ENCODE results near the gene NF1. TPM values are rescaled to one million over a fixed set of nuclear protein-coding genes. Genes with fewer than 3 reads are reported as not detected.

Gene NF1
- total RNA-seq, 4 donors from 2014 or later: 40.9 to 64.8 (median 44.5) TPM

DNA sequence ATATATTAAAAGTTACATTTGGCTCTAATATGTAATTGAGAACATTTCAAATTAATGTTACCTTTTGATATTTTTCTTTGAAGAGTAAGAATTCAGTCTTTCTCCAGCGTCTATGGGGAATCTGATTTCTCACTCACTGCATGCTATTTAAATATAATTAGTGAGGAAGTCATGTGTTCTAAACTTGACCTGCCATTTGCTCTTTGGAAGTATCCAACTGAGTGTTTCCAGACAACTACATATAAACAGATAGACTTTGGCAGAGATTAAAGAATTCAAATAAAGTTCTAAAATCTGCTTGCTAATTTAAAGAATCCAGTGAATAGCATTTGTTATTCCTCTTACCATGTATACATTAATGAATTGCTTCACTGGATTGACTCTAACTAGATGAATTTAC is 178.7 kb downstream of the NF1 start:
- no peak for DNase-seq (ENCODE audit: extremely low spot score)
- 23% methylated on average over 1 of the region's 1 CpG for WGBS
- intact Hi-C loops (cut with DNase I): no loop called here

GRCh38 chr17:31274252-31274651 is 179.5 kb downstream of the NF1 start:
- H3K9me3 ChIP-seq: no peaks in the 10 kb centered on the region
- peaks cover 5 to 40% (median 20%) of the 10 kb centered on the region in 4 donors for H3K36me3 ChIP-seq
- DNase-seq (ENCODE audit: extremely low spot score): no peak
- no peak overlapping the region for H3K4me3 ChIP-seq
- intact Hi-C loops (cut with DNase I): no loop called here
- TF ChIP-seq, protein P1, sequence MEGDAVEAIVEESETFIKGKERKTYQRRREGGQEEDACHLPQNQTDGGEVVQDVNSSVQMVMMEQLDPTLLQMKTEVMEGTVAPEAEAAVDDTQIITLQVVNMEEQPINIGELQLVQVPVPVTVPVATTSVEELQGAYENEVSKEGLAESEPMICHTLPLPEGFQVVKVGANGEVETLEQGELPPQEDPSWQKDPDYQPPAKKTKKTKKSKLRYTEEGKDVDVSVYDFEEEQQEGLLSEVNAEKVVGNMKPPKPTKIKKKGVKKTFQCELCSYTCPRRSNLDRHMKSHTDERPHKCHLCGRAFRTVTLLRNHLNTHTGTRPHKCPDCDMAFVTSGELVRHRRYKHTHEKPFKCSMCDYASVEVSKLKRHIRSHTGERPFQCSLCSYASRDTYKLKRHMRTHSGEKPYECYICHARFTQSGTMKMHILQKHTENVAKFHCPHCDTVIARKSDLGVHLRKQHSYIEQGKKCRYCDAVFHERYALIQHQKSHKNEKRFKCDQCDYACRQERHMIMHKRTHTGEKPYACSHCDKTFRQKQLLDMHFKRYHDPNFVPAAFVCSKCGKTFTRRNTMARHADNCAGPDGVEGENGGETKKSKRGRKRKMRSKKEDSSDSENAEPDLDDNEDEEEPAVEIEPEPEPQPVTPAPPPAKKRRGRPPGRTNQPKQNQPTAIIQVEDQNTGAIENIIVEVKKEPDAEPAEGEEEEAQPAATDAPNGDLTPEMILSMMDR (IDR thresholded peaks at IDR 0.05): no peak
- TF ChIP-seq POLR2AphosphoS5 (IDR thresholded peaks at IDR 0.05): no peak
- no peak for TF ChIP-seq EP300 (IDR thresholded peaks at IDR 0.05)
- TF ChIP-seq POLR2A (IDR thresholded peaks at IDR 0.05; ENCODE audit: low read depth): no peak
- no peak overlapping the region for H3K27ac ChIP-seq (replicated peaks in 1 of 4)
- H3K4me1 ChIP-seq: peaks cover 5 to 34% (median 19%) of the 10 kb centered on the region in 4 donors
- 65% methylated on average over 2 of the region's 2 CpGs for WGBS
- H3K27me3 ChIP-seq: no peaks in the 10 kb centered on the region

More for the DNA sequence above, 178.7 kb downstream of the NF1 start:
- TF ChIP-seq POLR2AphosphoS5 (IDR thresholded peaks at IDR 0.05): no peak
- Histone ChIP-seq H3K36me3 (peaks cover 5 to 47% (median 20%) of the 10 kb centered on the region in 4 donors), H3K4me1 (peaks cover 12 to 42% (median 25%) of the 10 kb centered on the region in 4 donors), H3K27ac (replicated peaks in 1 of 4) (no peak overlapping the region), H3K4me3 (no peak overlapping the region), H3K27me3 (no peaks in the 10 kb centered on the region), H3K9me3 (no peaks in the 10 kb centered on the region)

DNA sequence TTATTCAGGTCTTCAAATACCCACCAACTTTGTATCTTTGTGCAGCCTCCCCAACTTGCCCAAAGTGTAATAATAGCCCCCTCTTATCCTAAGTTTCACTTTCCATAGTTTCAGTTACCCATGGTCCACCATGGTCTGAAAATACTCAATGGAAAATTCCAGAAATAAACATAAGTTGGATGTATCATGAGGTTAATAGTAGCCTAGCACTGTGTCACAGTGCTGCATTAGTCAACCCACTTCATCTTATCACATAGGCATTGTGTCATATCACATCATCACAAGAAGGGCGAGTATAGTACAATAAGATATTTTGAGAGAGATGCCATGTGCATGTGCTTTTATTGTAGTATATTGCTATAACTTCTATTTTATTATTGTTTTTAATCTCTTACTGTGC is 180.3 kb downstream of the NF1 start:
- intact Hi-C loops (cut with DNase I): no loop called here
- Histone ChIP-seq H3K36me3 (peaks cover 5 to 32% (median 20%) of the 10 kb centered on the region in 4 donors), H3K27me3 (no peaks in the 10 kb centered on the region), H3K27ac (replicated peaks in 1 of 4) (no peak overlapping the region), H3K4me3 (no peak overlapping the region), H3K4me1 (peaks cover 0 to 26% (median 10%) of the 10 kb centered on the region in 4 donors), H3K9me3 (no peaks in the 10 kb centered on the region)
- WGBS: 86% methylated on average over 1 of the region's 1 CpG
- TF ChIP-seq EP300 (IDR thresholded peaks at IDR 0.05): no peak
- TF ChIP-seq, protein P1 (IDR thresholded peaks at IDR 0.05): no peak
- no peak for TF ChIP-seq POLR2A (IDR thresholded peaks at IDR 0.05; ENCODE audit: low read depth)
- TF ChIP-seq POLR2AphosphoS5 (IDR thresholded peaks at IDR 0.05): no peak
- DNase-seq (ENCODE audit: extremely low spot score): no peak

- Histone ChIP-seq H3K27me3 (no peaks in the 10 kb centered on the region), H3K4me3 (no peak overlapping the region), H3K4me1 (peaks cover 0 to 7% (median 0%) of the 10 kb centered on the region in 4 donors), H3K36me3 (peaks cover 8 to 33% (median 17%) of the 10 kb centered on the region in 4 donors), H3K9me3 (no peaks in the 10 kb centered on the region), H3K27ac (replicated peaks in 1 of 4) (no peak overlapping the region)
- TF ChIP-seq, protein P1 (IDR thresholded peaks at IDR 0.05): no peak
- TF ChIP-seq POLR2AphosphoS5 (IDR thresholded peaks at IDR 0.05): no peak
- no peak for TF ChIP-seq POLR2A (IDR thresholded peaks at IDR 0.05; ENCODE audit: low read depth)
- no peak for TF ChIP-seq EP300 (IDR thresholded peaks at IDR 0.05)
- DNase-seq (ENCODE audit: extremely low spot score): no peak
- intact Hi-C loops (cut with DNase I): no loop called here
- WGBS: 93% methylated on average over 2 of the region's 2 CpGs
These were observed 184.6 kb downstream of the NF1 start for GRCh38 chr17:31279401-31279800.

DNA sequence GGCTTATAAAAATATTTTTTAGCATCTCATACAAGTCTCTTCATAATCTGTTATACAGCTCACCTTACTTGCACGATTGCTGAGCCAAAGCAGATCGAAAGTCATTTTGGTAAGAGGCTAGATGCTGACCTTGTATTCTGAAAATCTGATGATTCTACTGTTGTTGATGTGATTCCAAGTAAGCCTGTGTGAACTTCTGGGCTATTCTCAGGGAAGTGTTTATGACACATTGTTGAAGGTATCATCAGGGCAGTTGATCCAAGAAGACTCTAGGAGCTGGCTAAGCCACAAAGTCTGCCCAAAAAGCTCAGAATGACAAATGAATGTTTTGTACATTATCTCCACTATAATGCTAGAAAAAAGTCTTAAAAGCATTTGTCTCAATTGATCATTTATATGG is 186.3 kb downstream of the NF1 start:
- Histone ChIP-seq H3K36me3 (peaks cover 8 to 36% (median 17%) of the 10 kb centered on the region in 4 donors), H3K4me3 (no peak overlapping the region), H3K27ac (replicated peaks in 1 of 4) (no peak overlapping the region), H3K4me1 (no peaks in the 10 kb centered on the region), H3K9me3 (no peaks in the 10 kb centered on the region), H3K27me3 (no peaks in the 10 kb centered on the region)
- intact Hi-C loops (cut with DNase I): no loop called here
- TF ChIP-seq, protein P1 (IDR thresholded peaks at IDR 0.05): no peak
- TF ChIP-seq EP300 (IDR thresholded peaks at IDR 0.05) (no peak), POLR2AphosphoS5 (IDR thresholded peaks at IDR 0.05) (no peak), POLR2A (IDR thresholded peaks at IDR 0.05; ENCODE audit: low read depth) (no peak)
- DNase-seq (ENCODE audit: extremely low spot score): no peak
- 92% methylated on average over 2 of the region's 2 CpGs for WGBS
